CD4-positive, alpha-beta T cell (primary cell): Measurements from ENCODE around the gene BMS1. TPM values are rescaled to one million over a fixed set of nuclear protein-coding genes. Genes with fewer than 3 reads are reported as not detected.

ENCODE experiments used
- ATAC-seq: fragments of 200-7000 bp; cut with Tn5 transposase; one replicate; pipeline ENCODE4 v1.10.0; 2022; ENCODE audit warnings: mild to moderate bottlenecking; ENCODE audit not compliant: poor library complexity
- CTCF ChIA-PET: fragments of 350-600 bp; sonication (Branson Sonifier 250); formaldehyde crosslinking; loops from one replicate; lab custom pipeline; 2021; ENCODE audit warnings: antibody characterized with exemption, inconsistent platforms; lab: Charles Lee
- POLR2A ChIA-PET: fragments of 350-600 bp; sonication (Branson Sonifier 250); formaldehyde crosslinking; loops from one replicate; lab custom pipeline; 2021; ENCODE audit warnings: antibody characterized with exemption, inconsistent platforms; lab: Charles Lee
- DNase-seq, 14 experiments: peaks; one replicate each; pipeline ENCODE4 v3.0.0-alpha.2; 2013 to 2020; ENCODE audit warnings: mixed read lengths in 2 of 14
- H3K27ac ChIP-seq, 2 donors: one replicate each; pipeline versions ENCODE4 v1.5.1 to v1.7.0; 2013; ENCODE audit warnings: low read length in 2 of 2, low read depth in 1 of 2, mild to moderate bottlenecking in 1 of 2
- H3K27me3 ChIP-seq, 2 experiments: 1 replicate in 1 of 2; 2 replicates in 1 of 2; pipeline versions ENCODE4 v1.6.1 to v1.7.0; 2013; ENCODE audit warnings: low read length in 2 of 2, control low read depth in 1 of 2, mild to moderate bottlenecking in 1 of 2, moderate library complexity in 1 of 2; ENCODE audit not compliant: insufficient read depth in 2 of 2, control insufficient read depth in 1 of 2
- H3K36me3 ChIP-seq: one replicate; pipeline ENCODE4 v1.6.1; 2013; ENCODE audit warnings: low read length, control low read depth; ENCODE audit not compliant: insufficient read depth
- H3K4me1 ChIP-seq: one replicate; pipeline ENCODE4 v1.6.1; 2013; ENCODE audit warnings: low read length, control low read depth; ENCODE audit not compliant: insufficient read depth
- H3K4me3 ChIP-seq: one replicate; pipeline ENCODE4 v1.5.1; 2013; ENCODE audit warnings: mild to moderate bottlenecking, low read length, moderate library complexity
- H3K9me3 ChIP-seq, 2 experiments: 1 replicate in 1 of 2; 2 replicates in 1 of 2; pipeline versions ENCODE4 v1.6.1 to v1.7.0; 2013; ENCODE audit warnings: low read length in 2 of 2, mild to moderate bottlenecking in 2 of 2, control low read depth in 1 of 2, moderate library complexity in 1 of 2; ENCODE audit not compliant: control insufficient read depth in 1 of 2, insufficient read depth in 1 of 2
- H3K27ac Mint-ChIP-seq: one replicate; pipeline ENCODE4 v1.8.0; 2020; ENCODE audit warnings: mixed read lengths
- H3K27me3 Mint-ChIP-seq: one replicate; pipeline ENCODE4 v1.8.0; 2021; ENCODE audit warnings: mixed read lengths
- H3K36me3 Mint-ChIP-seq: one replicate; pipeline ENCODE4 v1.8.0; 2021; ENCODE audit warnings: low read depth, mixed read lengths
- H3K4me1 Mint-ChIP-seq: one replicate; pipeline ENCODE4 v1.8.0; 2021; ENCODE audit warnings: low read depth, mixed read lengths
- H3K4me3 Mint-ChIP-seq: one replicate; pipeline ENCODE4 v1.8.0; 2020; ENCODE audit warnings: mild to moderate bottlenecking, mixed read lengths
- H3K9me3 Mint-ChIP-seq: one replicate; pipeline ENCODE4 v1.8.0; 2020; ENCODE audit warnings: mixed read lengths
- CTCF ChIP-seq: fragments of 200-600 bp; IDR thresholded peaks from one replicate; pipeline ENCODE4 v1.8.0; 2022; ENCODE audit warnings: antibody characterized with exemption, mild to moderate bottlenecking
- intact Hi-C, 2 experiments: fragments of 100-400 bp; cut with DNase I in 1 of 2; cut with micrococcal nuclease in 1 of 2; formaldehyde crosslinking; loops; one replicate each; pipeline versions ENCODE4 v1.15.1 to v1.9.0; 2023 to 2025; cut with DNase I, micrococcal nuclease
- total RNA-seq, 174 experiments: library from RNA in 2 of 174; stranded (reverse) in 2 of 174; gene quantifications; one replicate each; pipeline ENCODE4 v1.2.3 and lab custom pipeline; 2021 to 2026

Gene BMS1
- total RNA-seq, 2 experiments from 2014 or later, result 13.8 to 15.3 TPM

- Mint-ChIP-seq H3K4me1 (peaks cover 13% of the 10 kb centered on the region), H3K36me3 (no peaks in the 10 kb centered on the region), H3K27me3 (peaks cover 73% of the 10 kb centered on the region), H3K4me3 (peak overlapping the region; percentile 65), H3K27ac (no peak overlapping the region), H3K9me3 (peaks cover 3% of the 10 kb centered on the region)
- POLR2A ChIA-PET, result no interaction called here
- peaks cover 48 to 67% of the 10 kb centered on the region in 2 experiments for H3K27me3 ChIP-seq
- intact Hi-C loops, result no loop called here
- TF ChIP-seq CTCF, result no peak
- H3K4me1 ChIP-seq, result peaks cover 28% of the 10 kb centered on the region
- no peak for ATAC-seq
- DNase-seq, result no peak
- peaks cover 0 to 18% of the 10 kb centered on the region in 2 experiments for H3K9me3 ChIP-seq
- CTCF ChIA-PET, result no interaction called here
- H3K4me3 ChIP-seq, result no peak overlapping the region
- no peak overlapping the region for H3K27ac ChIP-seq
- H3K36me3 ChIP-seq, result no peaks in the 10 kb centered on the region
Measured at GRCh38 chr10:42755556-42756093, 27.0 kb upstream of the BMS1 start.

- H3K4me1 ChIP-seq, result no peaks in the 10 kb centered on the region
- Mint-ChIP-seq H3K9me3 (no peaks in the 10 kb centered on the region), H3K27me3 (peaks cover 53% of the 10 kb centered on the region), H3K27ac (no peak overlapping the region), H3K4me3 (no peak overlapping the region), H3K36me3 (no peaks in the 10 kb centered on the region), H3K4me1 (no peaks in the 10 kb centered on the region)
- no peaks in the 10 kb centered on the region for H3K36me3 ChIP-seq
- ATAC-seq (no peak), DNase-seq (no peak)
- CTCF ChIA-PET, result no interaction called here
- TF ChIP-seq CTCF, result no peak
- peaks cover 0 to 33% of the 10 kb centered on the region in 2 experiments for H3K9me3 ChIP-seq
- H3K27ac ChIP-seq, result no peak overlapping the region
- intact Hi-C loops, result no loop called here
- POLR2A ChIA-PET, result interaction anchor here (0.6 kb wide), 1 partner anchor 478 kb away, joined by 4 read pairs; no protein-coding TSS in a partner anchor
- peaks cover 5 to 16% of the 10 kb centered on the region in 2 experiments for H3K27me3 ChIP-seq
- no peak overlapping the region for H3K4me3 ChIP-seq
Measured at GRCh38 chr10:42767906-42768305, 14.7 kb upstream of the BMS1 start.

- Histone ChIP-seq H3K4me1 (no peaks in the 10 kb centered on the region), H3K4me3 (no peak overlapping the region), H3K27me3 (peaks cover 10 to 12% of the 10 kb centered on the region in 2 experiments), H3K9me3 (peaks cover 0 to 37% of the 10 kb centered on the region in 2 experiments), H3K27ac (no peak overlapping the region), H3K36me3 (no peaks in the 10 kb centered on the region)
- H3K27me3 Mint-ChIP-seq, result peaks cover 49% of the 10 kb centered on the region
- H3K9me3 Mint-ChIP-seq, result no peaks in the 10 kb centered on the region
- ChIA-PET CTCF (interaction anchor here (1.7 kb wide), 1 partner anchor 15 kb away, joined by 4 read pairs; no protein-coding TSS in a partner anchor), POLR2A (no interaction called here)
- intact Hi-C loops, result no loop called here
- DNase-seq (no peak), ATAC-seq (no peak)
- H3K36me3 Mint-ChIP-seq, result no peaks in the 10 kb centered on the region
- H3K27ac Mint-ChIP-seq, result no peak overlapping the region
- no peaks in the 10 kb centered on the region for H3K4me1 Mint-ChIP-seq
- TF ChIP-seq CTCF, result no peak
- H3K4me3 Mint-ChIP-seq, result no peak overlapping the region
Measured at GRCh38 chr10:42768581-42769152, 13.9 kb upstream of the BMS1 start.
